Chondrocyte (in vitro differentiated cells): Measurements from ENCODE around the gene BCOR. TPM values are rescaled to one million over a fixed set of nuclear protein-coding genes. Genes with fewer than 3 reads are reported as not detected.

Experiments used
- DNase-seq: peaks from one replicate; pipeline ENCODE4 v3.0.0; 2021; ENCODE audit warnings: mixed read lengths, low spot score
- H3K27ac Mint-ChIP-seq: one replicate; pipeline ENCODE4 v1.8.0; 2021; ENCODE audit warnings: mild to moderate bottlenecking, moderate library complexity, mixed read lengths; ENCODE audit not compliant: unreplicated experiment
- H3K27me3 Mint-ChIP-seq: 2 replicates; pipeline ENCODE4 v1.8.0; 2021; ENCODE audit warnings: low read depth, mixed read lengths
- H3K36me3 Mint-ChIP-seq: 2 replicates; pipeline ENCODE4 v1.8.0; 2021; ENCODE audit warnings: low read depth, mixed read lengths
- H3K4me1 Mint-ChIP-seq: 2 replicates; pipeline ENCODE4 v1.8.0; 2021; ENCODE audit warnings: low read depth, mild to moderate bottlenecking, mixed read lengths
- H3K4me3 Mint-ChIP-seq: one replicate; pipeline ENCODE4 v1.8.0; 2021; ENCODE audit warnings: mild to moderate bottlenecking, moderate library complexity, mixed read lengths; ENCODE audit not compliant: unreplicated experiment
- H3K9me3 Mint-ChIP-seq: 2 replicates; pipeline ENCODE4 v1.8.0; 2021; ENCODE audit warnings: low read depth, mixed read lengths
- total RNA-seq: library from RNA; stranded (reverse); gene quantifications from 3 replicates; pipeline ENCODE4 v1.2.1, GENCODE V29; 2021
- TF ChIP-seq, protein P1 (sequence below): fragments of 200-600 bp; sonication (generic); IDR thresholded peaks from 2 replicates; pipeline ENCODE4 v1.5.0; 2021; ENCODE audit warnings: antibody characterized with exemption, mild to moderate bottlenecking, moderate library complexity

Gene BCOR
- total RNA-seq, 1 donor from 2014 or later, result 11.0 TPM

DNA sequence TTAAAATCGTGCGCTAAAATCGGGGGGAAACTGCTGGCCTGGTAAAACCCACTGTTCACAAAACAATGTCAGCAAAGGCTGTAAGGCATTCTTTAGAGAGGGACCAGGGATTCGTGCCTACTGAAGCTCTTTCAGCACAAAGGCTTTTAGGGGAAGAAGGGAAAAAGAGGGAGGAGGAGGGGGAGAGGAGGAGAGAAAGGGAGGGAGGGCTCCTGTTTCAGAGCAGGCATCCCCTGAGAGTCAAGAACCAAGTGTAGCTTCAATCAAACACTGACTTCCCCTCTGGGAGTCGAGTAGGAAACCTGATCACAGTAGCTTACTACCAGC lies 9.5 kb downstream of the BCOR start:
- Mint-ChIP-seq H3K4me1 (peaks cover 57% of the 10 kb centered on the region), H3K9me3 (no peaks in the 10 kb centered on the region), H3K4me3 (no peak overlapping the region), H3K36me3 (no peaks in the 10 kb centered on the region), H3K27me3 (no peaks in the 10 kb centered on the region), H3K27ac (peak overlapping the region; percentile 66)
- DNase-seq, result no peak
- TF ChIP-seq, protein P1, sequence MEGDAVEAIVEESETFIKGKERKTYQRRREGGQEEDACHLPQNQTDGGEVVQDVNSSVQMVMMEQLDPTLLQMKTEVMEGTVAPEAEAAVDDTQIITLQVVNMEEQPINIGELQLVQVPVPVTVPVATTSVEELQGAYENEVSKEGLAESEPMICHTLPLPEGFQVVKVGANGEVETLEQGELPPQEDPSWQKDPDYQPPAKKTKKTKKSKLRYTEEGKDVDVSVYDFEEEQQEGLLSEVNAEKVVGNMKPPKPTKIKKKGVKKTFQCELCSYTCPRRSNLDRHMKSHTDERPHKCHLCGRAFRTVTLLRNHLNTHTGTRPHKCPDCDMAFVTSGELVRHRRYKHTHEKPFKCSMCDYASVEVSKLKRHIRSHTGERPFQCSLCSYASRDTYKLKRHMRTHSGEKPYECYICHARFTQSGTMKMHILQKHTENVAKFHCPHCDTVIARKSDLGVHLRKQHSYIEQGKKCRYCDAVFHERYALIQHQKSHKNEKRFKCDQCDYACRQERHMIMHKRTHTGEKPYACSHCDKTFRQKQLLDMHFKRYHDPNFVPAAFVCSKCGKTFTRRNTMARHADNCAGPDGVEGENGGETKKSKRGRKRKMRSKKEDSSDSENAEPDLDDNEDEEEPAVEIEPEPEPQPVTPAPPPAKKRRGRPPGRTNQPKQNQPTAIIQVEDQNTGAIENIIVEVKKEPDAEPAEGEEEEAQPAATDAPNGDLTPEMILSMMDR, result no peak

DNA sequence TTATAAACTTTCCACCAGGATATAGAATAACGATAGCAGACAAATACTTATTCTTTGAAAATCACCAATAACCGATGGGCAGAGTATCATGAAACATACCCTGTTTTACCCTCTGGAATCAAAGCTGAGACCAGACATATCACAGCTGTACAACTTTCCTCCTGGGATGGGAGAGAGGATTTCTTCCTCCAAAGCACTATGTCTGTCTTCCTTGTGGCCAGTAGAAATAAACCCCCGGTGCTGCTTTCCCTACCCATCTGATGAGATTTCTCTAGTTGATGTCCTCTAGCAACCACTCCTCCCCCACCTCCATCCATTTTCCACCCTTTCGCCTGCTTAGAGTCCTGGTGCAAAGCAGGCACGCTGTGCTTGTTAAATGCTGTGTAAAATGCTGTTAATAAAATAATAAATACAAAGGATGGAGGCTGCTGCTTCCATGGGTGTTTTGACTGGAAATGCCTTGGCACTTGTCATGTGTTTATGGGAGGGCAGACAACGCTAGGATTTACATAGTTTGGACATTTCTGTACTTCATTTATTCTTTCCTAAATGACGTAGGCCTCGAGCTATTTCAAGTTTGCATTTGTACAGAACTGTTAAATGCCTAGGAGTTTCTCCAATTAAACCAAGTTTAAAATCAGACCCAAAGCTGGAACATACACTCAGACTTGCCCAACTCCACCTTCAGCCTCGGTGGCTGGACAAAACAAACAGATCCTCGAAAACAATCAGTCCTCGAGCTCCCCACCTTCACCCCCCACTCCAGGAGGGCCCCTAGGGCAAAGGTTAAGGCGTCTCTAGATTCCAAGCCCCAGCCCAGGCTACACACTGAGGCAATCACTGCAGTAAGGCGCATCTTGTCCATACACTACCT lies 10.1 kb downstream of the BCOR start:
- Mint-ChIP-seq H3K27me3 (no peaks in the 10 kb centered on the region), H3K4me3 (no peak overlapping the region), H3K9me3 (no peaks in the 10 kb centered on the region), H3K36me3 (no peaks in the 10 kb centered on the region), H3K27ac (peak overlapping the region; percentile 36), H3K4me1 (peaks cover 52% of the 10 kb centered on the region)
- TF ChIP-seq, protein P1, result no peak
- DNase-seq, result no peak

DNA sequence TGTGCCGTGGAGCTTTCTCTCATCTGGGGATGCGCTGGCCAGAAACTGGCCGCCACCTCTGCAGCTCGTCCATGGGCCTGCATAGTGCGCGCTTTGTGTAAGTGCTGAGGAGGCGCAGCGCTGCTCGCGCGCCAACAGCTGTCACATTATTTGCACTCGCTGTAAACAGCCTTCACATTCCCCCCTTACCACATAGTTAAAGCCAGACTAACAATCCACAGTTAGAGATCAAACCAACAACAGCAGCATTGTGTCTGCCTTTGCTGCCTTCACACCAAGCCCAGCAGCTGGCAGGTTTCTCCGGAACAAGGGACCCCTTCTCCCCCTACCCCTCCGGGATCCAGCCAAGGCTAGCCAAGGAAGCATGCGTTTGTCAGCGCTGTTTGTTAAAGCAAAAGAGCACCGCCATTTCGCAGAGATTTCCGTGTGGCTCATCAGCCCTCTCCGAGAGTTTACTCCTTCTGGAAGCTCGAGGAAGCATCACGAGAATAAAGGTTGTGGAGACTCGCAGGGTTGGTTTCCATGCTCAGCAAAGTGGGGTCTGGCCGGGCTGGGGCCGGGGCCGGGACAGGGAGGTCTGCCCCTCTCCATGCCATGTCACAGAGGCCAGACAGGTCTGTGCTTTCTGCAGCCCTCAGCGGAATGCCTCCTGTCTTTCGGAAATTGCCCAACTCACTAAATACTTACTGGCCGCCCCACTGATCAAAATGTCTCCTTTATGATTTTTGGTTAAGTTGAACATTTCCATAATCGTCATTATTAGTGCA lies 11.0 kb downstream of the BCOR start:
- Mint-ChIP-seq H3K4me1 (peaks cover 53% of the 10 kb centered on the region), H3K27ac (no peak overlapping the region), H3K27me3 (no peaks in the 10 kb centered on the region), H3K4me3 (no peak overlapping the region), H3K36me3 (no peaks in the 10 kb centered on the region), H3K9me3 (no peaks in the 10 kb centered on the region)
- DNase-seq, result peak; percentile 50
- TF ChIP-seq, protein P1, result no peak

DNA sequence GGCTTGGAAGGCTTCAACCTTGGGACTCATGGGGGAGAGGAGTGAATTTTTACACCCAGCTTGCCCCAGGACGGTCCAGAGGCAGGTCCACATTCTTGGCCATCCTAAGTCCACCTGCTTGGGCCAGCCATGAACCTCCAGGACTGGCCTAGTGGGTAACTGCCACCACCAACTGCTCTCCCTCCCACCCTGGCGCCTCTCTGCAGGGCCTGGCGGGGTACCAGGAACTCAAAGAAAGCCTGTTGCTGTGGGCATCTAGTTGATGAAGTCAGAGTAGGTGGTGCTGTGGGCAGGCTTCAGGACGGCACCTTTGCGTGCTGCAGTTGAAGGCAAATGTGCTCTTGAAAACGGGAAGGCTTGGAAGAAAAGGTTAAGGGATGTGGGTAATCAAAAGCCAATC lies 12.0 kb downstream of the BCOR start:
- no peaks in the 10 kb centered on the region for H3K9me3 Mint-ChIP-seq
- H3K27me3 Mint-ChIP-seq, result no peaks in the 10 kb centered on the region
- no peak overlapping the region for H3K27ac Mint-ChIP-seq
- peaks cover 45% of the 10 kb centered on the region for H3K4me1 Mint-ChIP-seq
- TF ChIP-seq, protein P1, result no peak
- H3K36me3 Mint-ChIP-seq, result no peaks in the 10 kb centered on the region
- H3K4me3 Mint-ChIP-seq, result no peak overlapping the region
- peak; percentile 58 for DNase-seq

DNA sequence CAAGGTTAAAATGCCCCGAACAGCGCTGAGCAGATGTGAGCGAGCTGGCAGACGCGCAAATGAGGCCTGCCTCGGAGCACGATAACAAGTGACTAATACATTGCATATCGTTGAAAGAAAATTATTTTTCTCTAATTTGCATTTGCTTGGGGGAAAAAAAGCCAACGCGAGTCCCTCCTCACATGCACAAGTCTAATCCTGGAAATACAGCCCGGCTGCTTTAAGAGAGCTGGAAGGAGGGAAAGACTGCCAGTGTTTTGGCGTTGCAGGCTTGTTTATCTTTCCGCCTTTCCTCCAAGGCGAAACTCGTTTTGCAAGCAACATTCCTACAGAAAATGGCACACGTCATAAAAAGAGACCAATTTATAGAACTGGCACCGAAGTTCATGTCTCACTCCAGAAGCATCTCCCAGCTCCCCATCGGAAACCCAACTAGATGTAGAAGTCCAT lies 12.6 kb downstream of the BCOR start:
- H3K4me3 Mint-ChIP-seq, result no peak overlapping the region
- peaks cover 45% of the 10 kb centered on the region for H3K4me1 Mint-ChIP-seq
- DNase-seq, result peak; percentile 67

More for the DNA sequence above, 12.6 kb downstream of the BCOR start:
- Mint-ChIP-seq H3K27me3 (no peaks in the 10 kb centered on the region), H3K36me3 (no peaks in the 10 kb centered on the region), H3K27ac (no peak overlapping the region), H3K9me3 (no peaks in the 10 kb centered on the region)
- TF ChIP-seq, protein P1, result no peak
